Left lung (tissue), 10 donors: ENCODE results near the gene IL1RN. TPM values are rescaled to one million over a fixed set of nuclear protein-coding genes. Genes with fewer than 3 reads are reported as not detected.

Experiments used
- ATAC-seq: fragments of 200-7000 bp; cut with Tn5 transposase; one replicate; pipeline ENCODE4 v1.9.1; 2020; ENCODE audit warnings: moderate library complexity
- DNase-seq, 4 donors: peaks; one replicate each; pipeline ENCODE4 v3.0.0-alpha.2; 2013 to 2020
- H3K27ac ChIP-seq, 2 donors: fragments of 200-600 bp; sonication (generic) in 1 of 2; one replicate each; pipeline versions ENCODE4 v1.5.0 to v1.8.0; 2020 to 2021
- H3K27me3 ChIP-seq, 2 donors: fragments of 200-600 bp; sonication (generic) in 1 of 2; one replicate each; pipeline versions ENCODE4 v1.5.0 to v1.8.0; 2020 to 2021
- H3K36me3 ChIP-seq, 2 donors: fragments of 200-600 bp; sonication (generic) in 1 of 2; one replicate each; pipeline versions ENCODE4 v1.5.0 to v1.8.0; 2020 to 2021
- H3K4me1 ChIP-seq, 2 donors: fragments of 200-600 bp; one replicate each; pipeline ENCODE4 v1.8.0; 2021
- H3K4me3 ChIP-seq, 2 donors: fragments of 200-600 bp; sonication (generic) in 1 of 2; one replicate each; pipeline versions ENCODE4 v1.5.0 to v1.8.0; 2020 to 2021; ENCODE audit warnings: mild to moderate bottlenecking in 1 of 2
- H3K9me3 ChIP-seq, 2 donors: fragments of 200-600 bp; sonication (generic) in 1 of 2; one replicate each; pipeline versions ENCODE4 v1.5.0 to v1.8.0; 2020 to 2021
- CTCF ChIP-seq, 2 donors: fragments of 200-600 bp; sonication (generic) in 1 of 2; IDR thresholded peaks; one replicate each; pipeline versions ENCODE4 v1.5.0 to v1.8.0; 2021; ENCODE audit warnings: antibody characterized with exemption in 2 of 2
- intact Hi-C, 2 donors: fragments of 100-400 bp; cut with DNase I; formaldehyde crosslinking; loops; one replicate each; pipeline versions ENCODE4 v1.11.2 to v1.14.2; 2022
- polyA plus RNA-seq, 6 donors: library from polyadenylated mRNA; unstranded; fragments of 120-200 nt; gene quantifications; one replicate each; pipeline ENCODE4 v1.2.1, GENCODE V29; 2013; ENCODE audit not compliant: insufficient read length in 6 of 6
- total RNA-seq, 2 donors: library from RNA; stranded (reverse); fragmentation: NEBNext Ultra II Directional; extraction: Animal tissue kit (Norgen Biotek cat#: 25700); gene quantifications; one replicate each; pipeline ENCODE4 v1.2.1, GENCODE V29; 2021
- donor health status: DM: no; HTN: yes; CAD: no.
- donor health status: DM: no; HTN: no; CAD: no.

Gene IL1RN
- total and polyA plus RNA-seq, 8 donors = 0.52 to 67.1 (median 1.4) TPM

GRCh38 chr2:113160248-113160647 lies 32.9 kb downstream of the IL1RN start:
- peaks cover 0 to 6% of the 10 kb centered on the region in 2 donors for H3K4me1 ChIP-seq
- TF ChIP-seq CTCF (IDR thresholded peaks at IDR 0.05) = no peak
- no peak overlapping the region for H3K27ac ChIP-seq
- DNase-seq (no peak), ATAC-seq (no peak)
- H3K4me3 ChIP-seq = no peak overlapping the region
- H3K9me3 ChIP-seq = no peaks in the 10 kb centered on the region
- peaks cover 0 to 38% of the 10 kb centered on the region in 2 donors for H3K27me3 ChIP-seq
- H3K36me3 ChIP-seq = no peaks in the 10 kb centered on the region
- intact Hi-C loops = no loop called here

GRCh38 chr2:113160962-113161361 lies 33.6 kb downstream of the IL1RN start:
- Histone ChIP-seq H3K27ac (no peak overlapping the region), H3K9me3 (no peaks in the 10 kb centered on the region), H3K4me1 (peaks cover 0 to 6% of the 10 kb centered on the region in 2 donors), H3K4me3 (no peak overlapping the region), H3K36me3 (no peaks in the 10 kb centered on the region), H3K27me3 (peaks cover 0 to 31% of the 10 kb centered on the region in 2 donors)
- ATAC-seq = no peak
- no peak for TF ChIP-seq CTCF (IDR thresholded peaks at IDR 0.05)
- intact Hi-C loops = no loop called here
- no peak for DNase-seq

DNA sequence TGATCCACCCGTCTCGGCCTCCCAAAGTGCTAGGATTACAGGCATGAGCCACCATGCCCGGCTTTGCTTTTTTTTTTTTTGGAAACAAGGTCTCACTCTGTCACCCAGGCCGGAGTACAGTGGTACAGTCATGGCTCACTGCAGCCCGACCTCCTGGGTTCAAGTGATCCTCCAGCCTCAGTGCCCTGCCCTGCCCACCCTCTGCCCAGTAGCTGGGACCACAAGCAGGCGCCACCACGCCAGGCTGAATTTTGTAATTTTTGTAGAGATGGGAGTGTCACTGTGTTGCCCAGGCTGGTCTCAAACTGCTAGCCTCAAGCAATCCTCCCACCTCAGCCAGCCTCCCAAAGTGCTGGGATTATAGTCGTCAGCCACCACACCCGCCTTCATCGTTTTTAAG lies 34.8 kb downstream of the IL1RN start:
- Histone ChIP-seq H3K27me3 (peaks cover 0 to 19% of the 10 kb centered on the region in 2 donors), H3K4me3 (no peak overlapping the region), H3K9me3 (no peaks in the 10 kb centered on the region), H3K4me1 (peaks cover 0 to 8% of the 10 kb centered on the region in 2 donors), H3K36me3 (no peaks in the 10 kb centered on the region), H3K27ac (no peak overlapping the region)
- TF ChIP-seq CTCF (IDR thresholded peaks at IDR 0.05) = no peak
- DNase-seq = no peak
- intact Hi-C loops = no loop called here
- no peak for ATAC-seq

DNA sequence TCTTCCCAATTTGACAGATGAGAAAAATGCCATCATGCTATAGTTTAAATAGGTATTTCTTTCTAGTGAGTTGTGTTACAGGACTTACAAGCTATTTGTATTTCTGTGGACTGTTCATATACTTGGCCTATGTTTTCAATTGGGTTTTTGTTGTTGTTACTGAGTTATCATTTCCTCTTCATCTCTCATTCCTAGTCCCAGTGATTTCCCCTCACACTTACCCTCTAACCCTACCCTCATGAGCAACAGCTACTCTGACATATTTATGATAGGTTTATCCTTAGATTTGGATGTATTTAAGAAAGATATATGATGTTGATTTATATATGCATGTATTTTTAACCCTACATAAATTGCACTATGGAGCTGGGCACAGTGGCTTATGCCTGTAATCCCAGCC lies 35.5 kb downstream of the IL1RN start:
- DNase-seq (no peak), ATAC-seq (no peak)
- no peak overlapping the region for H3K4me3 ChIP-seq
- intact Hi-C loops = no loop called here
- TF ChIP-seq CTCF (IDR thresholded peaks at IDR 0.05) = no peak
- H3K27me3 ChIP-seq = peaks cover 0 to 12% of the 10 kb centered on the region in 2 donors
- H3K4me1 ChIP-seq = peaks cover 0 to 9% of the 10 kb centered on the region in 2 donors
- no peak overlapping the region for H3K27ac ChIP-seq
- no peaks in the 10 kb centered on the region for H3K9me3 ChIP-seq
- H3K36me3 ChIP-seq = no peaks in the 10 kb centered on the region

DNA sequence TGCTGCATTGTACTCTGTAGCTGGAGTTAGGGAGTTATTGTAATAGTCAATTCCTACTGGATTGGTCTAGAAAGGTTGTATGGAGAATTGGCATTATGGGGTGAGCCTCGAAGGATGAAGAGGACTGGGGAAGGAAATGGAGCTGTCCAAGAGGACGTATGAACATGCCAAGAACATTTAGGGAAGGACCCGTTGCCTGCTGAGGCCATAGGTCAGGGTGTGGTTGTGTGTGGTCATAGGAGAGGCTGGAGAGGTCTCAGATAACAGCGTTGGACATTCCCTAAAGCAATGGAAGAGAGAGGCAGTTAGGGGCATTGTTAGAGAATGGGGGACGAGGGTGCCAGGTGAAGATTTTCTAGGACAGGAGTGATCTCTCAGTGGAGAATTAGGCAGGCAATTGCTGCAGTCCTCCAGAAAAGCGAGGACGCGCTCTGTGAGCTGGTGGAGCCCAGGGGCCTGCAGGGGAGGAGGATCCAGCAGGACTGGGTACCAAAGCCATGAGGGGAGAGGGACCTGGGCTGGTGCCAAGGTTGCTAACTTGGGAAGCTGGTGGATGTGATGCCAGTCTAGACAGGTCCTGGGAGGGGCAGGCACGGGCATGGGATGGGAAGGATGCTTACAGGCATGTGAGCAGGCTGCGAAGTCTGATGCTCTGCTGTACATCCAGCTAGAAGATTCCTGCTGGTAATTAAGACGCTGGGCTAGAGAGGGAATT lies 37.0 kb downstream of the IL1RN start:
- H3K4me1 ChIP-seq = peaks cover 0 to 13% of the 10 kb centered on the region in 2 donors
- intact Hi-C loops = no loop called here
- DNase-seq (no peak), ATAC-seq (no peak)
- no peak overlapping the region for H3K27ac ChIP-seq
- no peak overlapping the region for H3K4me3 ChIP-seq
- no peak for TF ChIP-seq CTCF (IDR thresholded peaks at IDR 0.05)
- peaks cover 0 to 2% of the 10 kb centered on the region in 2 donors for H3K27me3 ChIP-seq
- H3K9me3 ChIP-seq = no peaks in the 10 kb centered on the region
- H3K36me3 ChIP-seq = no peaks in the 10 kb centered on the region
